HEK293 (cell line): ENCODE measurements around the gene CMPK1.

ENCODE experiments used
- CTCF ChIA-PET: fragments of 350-600 bp; formaldehyde crosslinking; extraction: SDS; loops from one replicate; lab custom pipeline; 2021; ENCODE audit warnings: antibody characterized with exemption; lab: Yijun Ruan, JAX
- POLR2A ChIA-PET: fragments of 300-600 bp; formaldehyde crosslinking; extraction: SDS; loops from one replicate; lab custom pipeline; 2020; ENCODE audit warnings: antibody characterized with exemption, inconsistent platforms; lab: Yijun Ruan, JAX
- H3K27ac ChIP-seq: fragments of 200-500 bp; sonication (Bioruptor generic); 2 replicates; pipeline ENCODE4 v1.5.1; 2014; ENCODE audit warnings: low read depth, low read length, control low read depth, inconsistent platforms; ENCODE audit errors: extremely low read depth
- H3K36me3 ChIP-seq, 2 experiments: fragments of 200-500 bp in 1 of 2; sonication (Bioruptor generic) in 1 of 2; 1 replicate in 1 of 2; 2 replicates in 1 of 2; pipeline ENCODE4 v1.5.1; 2014 to 2017; ENCODE audit warnings: inconsistent platforms in 2 of 2, low read length in 2 of 2; ENCODE audit not compliant: control insufficient read depth in 2 of 2, insufficient read depth in 1 of 2
- H3K4me1 ChIP-seq: fragments of 200-500 bp; sonication (Bioruptor generic); 2 replicates; pipeline ENCODE4 v1.5.1; 2014; ENCODE audit warnings: mild to moderate bottlenecking, low read length, inconsistent platforms; ENCODE audit not compliant: control insufficient read depth, insufficient read depth
- H3K4me3 ChIP-seq: 2 replicates; pipeline ENCODE4 v1.5.1; 2011; ENCODE audit warnings: low read depth, mild to moderate bottlenecking, control low read depth, low read length, moderate library complexity
- H3K9me3 ChIP-seq: fragments of 200-500 bp; sonication (Bioruptor generic); 2 replicates; pipeline ENCODE4 v1.5.1; 2014; ENCODE audit warnings: low read depth, low read length, inconsistent platforms; ENCODE audit not compliant: control insufficient read depth, insufficient read depth
- FEZF1 ChIP-seq: fragments of 450-650 bp; formaldehyde crosslinking; IDR thresholded peaks from 2 replicates; pipeline ENCODE4 v1.5.1; 2016; ENCODE audit warnings: missing biosample characterization, missing genetic modification characterization
- OSR2 ChIP-seq: fragments of 450-650 bp; formaldehyde crosslinking; IDR thresholded peaks from 2 replicates; pipeline ENCODE4 v1.5.1; 2016; ENCODE audit warnings: missing biosample characterization, missing genetic modification characterization
- SCRT2 ChIP-seq: fragments of 450-650 bp; formaldehyde crosslinking; IDR thresholded peaks from 2 replicates; pipeline ENCODE4 v1.5.1; 2016; ENCODE audit warnings: missing biosample characterization, missing genetic modification characterization
- ZNF114 ChIP-seq: fragments of 450-650 bp; formaldehyde crosslinking; IDR thresholded peaks from 2 replicates; pipeline ENCODE4 v1.5.0; 2017; ENCODE audit warnings: missing biosample characterization, missing genetic modification characterization
- ZNF132 ChIP-seq: fragments of 450-650 bp; formaldehyde crosslinking; IDR thresholded peaks from 2 replicates; pipeline ENCODE4 v1.5.1; 2017; ENCODE audit warnings: missing biosample characterization, missing genetic modification characterization, borderline replicate concordance
- ZNF214 ChIP-seq: fragments of 450-650 bp; formaldehyde crosslinking; IDR thresholded peaks from 2 replicates; pipeline ENCODE4 v1.5.1; 2017; ENCODE audit warnings: missing biosample characterization, mild to moderate bottlenecking, missing genetic modification characterization, borderline replicate concordance
- ZNF266 ChIP-seq: fragments of 450-650 bp; formaldehyde crosslinking; IDR thresholded peaks from 2 replicates; pipeline ENCODE4 v1.5.1; 2016; ENCODE audit warnings: missing biosample characterization, missing genetic modification characterization, low read depth
- ZNF324 ChIP-seq: fragments of 450-650 bp; formaldehyde crosslinking; IDR thresholded peaks from 2 replicates; pipeline ENCODE4 v1.5.1; 2016; ENCODE audit warnings: missing biosample characterization, missing genetic modification characterization
- ZNF362 ChIP-seq: fragments of 450-650 bp; formaldehyde crosslinking; IDR thresholded peaks from 2 replicates; pipeline ENCODE4 v1.5.1; 2016; ENCODE audit warnings: missing biosample characterization, missing genetic modification characterization
- ZNF544 ChIP-seq: fragments of 450-650 bp; formaldehyde crosslinking; IDR thresholded peaks from 2 replicates; pipeline ENCODE4 v1.5.0; 2017; ENCODE audit warnings: missing biosample characterization, missing genetic modification characterization
- ZNF623 ChIP-seq: fragments of 450-650 bp; formaldehyde crosslinking; IDR thresholded peaks from 2 replicates; pipeline ENCODE4 v1.5.1; 2016; ENCODE audit warnings: missing biosample characterization, missing genetic modification characterization
- ZNF660 ChIP-seq: fragments of 450-650 bp; IDR thresholded peaks from 2 replicates; pipeline ENCODE4 v1.5.1; 2018; ENCODE audit warnings: missing biosample characterization, mild to moderate bottlenecking, missing genetic modification characterization
- TF ChIP-seq, protein P1 (sequence below): fragments of 450-650 bp; formaldehyde crosslinking; IDR thresholded peaks from 2 replicates; pipeline ENCODE4 v1.5.1; 2016; ENCODE audit warnings: missing biosample characterization, missing genetic modification characterization
- TF ChIP-seq, protein P2 (sequence below): fragments of 450-650 bp; formaldehyde crosslinking; IDR thresholded peaks from 2 replicates; pipeline ENCODE4 v1.5.1; 2017; ENCODE audit warnings: missing biosample characterization, missing genetic modification characterization

Gene CMPK1

DNA sequence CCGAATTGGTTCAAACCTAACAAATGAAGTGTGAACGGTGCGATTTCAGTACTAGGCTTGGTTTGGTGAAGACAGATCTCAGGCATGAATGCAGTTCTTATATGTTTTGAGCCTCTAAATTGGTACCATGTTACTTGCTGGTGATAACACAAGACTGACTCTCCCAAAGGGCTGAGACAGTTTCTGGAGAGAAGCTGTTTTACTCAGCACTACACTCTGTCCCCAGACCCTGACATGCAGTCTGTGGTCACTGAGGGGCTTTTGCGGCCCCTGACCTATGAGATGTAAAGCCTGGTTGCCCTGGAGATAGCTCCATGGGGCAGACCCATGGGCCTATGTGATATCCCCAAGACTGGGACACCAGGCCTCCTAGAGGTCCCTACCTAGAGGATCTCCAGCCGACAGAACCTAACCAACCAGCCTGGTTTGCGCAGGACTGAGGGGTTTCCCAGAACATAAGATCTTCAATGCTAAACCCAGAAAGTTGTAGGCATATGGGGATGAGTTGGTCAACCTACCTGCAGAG is 63.1 kb downstream of the CMPK1 start:
- no peaks in the 10 kb centered on the region for H3K4me1 ChIP-seq
- ChIA-PET CTCF (interaction anchor here (0.9 to 3.1 kb wide), 4 partner anchors 28 to 339 kb away, joined by 3 to 13 read pairs (median 6); no protein-coding TSS in a partner anchor), POLR2A (interaction anchor here (0.6 kb wide), 1 partner anchor 321 kb away, joined by 4 read pairs; no protein-coding TSS in a partner anchor)

GRCh38 chr1:47399138-47399845 is 65.7 kb downstream of the CMPK1 start:
- ChIA-PET CTCF (interaction anchor here (1.1 to 5.3 kb wide), 3 partner anchors 10 to 220 kb away, joined by 3 to 32 read pairs (median 3); no protein-coding TSS in a partner anchor), POLR2A (no interaction called here)
- Histone ChIP-seq H3K27ac (no peak overlapping the region), H3K9me3 (no peaks in the 10 kb centered on the region), H3K36me3 (no peaks in the 10 kb centered on the region), H3K4me1 (no peaks in the 10 kb centered on the region), H3K4me3 (no peak overlapping the region)
- TF ChIP-seq ZNF623 (tag by site-specific recombination) (no peak), SCRT2 (tag by site-specific recombination) (peak; percentile 21; the same call in 1 of the 2 replicates)

More for the DNA sequence above, 63.1 kb downstream of the CMPK1 start:
- Histone ChIP-seq H3K9me3 (no peaks in the 10 kb centered on the region), H3K36me3 (no peaks in the 10 kb centered on the region), H3K27ac (no peak overlapping the region), H3K4me3 (no peak overlapping the region)
- TF ChIP-seq ZNF544 (tag by site-specific recombination) (no peak), ZNF114 (tag by site-specific recombination) (no peak), ZNF324 (tag by site-specific recombination) (no peak), ZNF132 (tag by site-specific recombination) (no peak), ZNF362 (tag by site-specific recombination) (no peak), ZNF266 (tag by site-specific recombination) (no peak), ZNF214 (tag by site-specific recombination) (no peak), ZNF660 (tag by site-specific recombination) (no peak)
- TF ChIP-seq, protein P1, sequence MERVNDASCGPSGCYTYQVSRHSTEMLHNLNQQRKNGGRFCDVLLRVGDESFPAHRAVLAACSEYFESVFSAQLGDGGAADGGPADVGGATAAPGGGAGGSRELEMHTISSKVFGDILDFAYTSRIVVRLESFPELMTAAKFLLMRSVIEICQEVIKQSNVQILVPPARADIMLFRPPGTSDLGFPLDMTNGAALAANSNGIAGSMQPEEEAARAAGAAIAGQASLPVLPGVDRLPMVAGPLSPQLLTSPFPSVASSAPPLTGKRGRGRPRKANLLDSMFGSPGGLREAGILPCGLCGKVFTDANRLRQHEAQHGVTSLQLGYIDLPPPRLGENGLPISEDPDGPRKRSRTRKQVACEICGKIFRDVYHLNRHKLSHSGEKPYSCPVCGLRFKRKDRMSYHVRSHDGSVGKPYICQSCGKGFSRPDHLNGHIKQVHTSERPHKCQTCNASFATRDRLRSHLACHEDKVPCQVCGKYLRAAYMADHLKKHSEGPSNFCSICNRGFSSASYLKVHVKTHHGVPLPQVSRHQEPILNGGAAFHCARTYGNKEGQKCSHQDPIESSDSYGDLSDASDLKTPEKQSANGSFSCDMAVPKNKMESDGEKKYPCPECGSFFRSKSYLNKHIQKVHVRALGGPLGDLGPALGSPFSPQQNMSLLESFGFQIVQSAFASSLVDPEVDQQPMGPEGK (tag by site-specific recombination): no peak

- TF ChIP-seq FEZF1 (tag by site-specific recombination) (0 out of 2 replicates have a peak, but pooled peaks have one; percentile 8), ZNF544 (tag by site-specific recombination) (no peak), OSR2 (tag by site-specific recombination) (peak; percentile 42; the same call in 1 of the 2 replicates)
- TF ChIP-seq, protein P2, sequence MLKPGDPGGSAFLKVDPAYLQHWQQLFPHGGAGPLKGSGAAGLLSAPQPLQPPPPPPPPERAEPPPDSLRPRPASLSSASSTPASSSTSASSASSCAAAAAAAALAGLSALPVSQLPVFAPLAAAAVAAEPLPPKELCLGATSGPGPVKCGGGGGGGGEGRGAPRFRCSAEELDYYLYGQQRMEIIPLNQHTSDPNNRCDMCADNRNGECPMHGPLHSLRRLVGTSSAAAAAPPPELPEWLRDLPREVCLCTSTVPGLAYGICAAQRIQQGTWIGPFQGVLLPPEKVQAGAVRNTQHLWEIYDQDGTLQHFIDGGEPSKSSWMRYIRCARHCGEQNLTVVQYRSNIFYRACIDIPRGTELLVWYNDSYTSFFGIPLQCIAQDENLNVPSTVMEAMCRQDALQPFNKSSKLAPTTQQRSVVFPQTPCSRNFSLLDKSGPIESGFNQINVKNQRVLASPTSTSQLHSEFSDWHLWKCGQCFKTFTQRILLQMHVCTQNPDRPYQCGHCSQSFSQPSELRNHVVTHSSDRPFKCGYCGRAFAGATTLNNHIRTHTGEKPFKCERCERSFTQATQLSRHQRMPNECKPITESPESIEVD: peak; percentile 63
- CTCF ChIA-PET: interaction anchor here (1.1 to 5.3 kb wide), 3 partner anchors 10 to 221 kb away, joined by 3 to 32 read pairs (median 3); no protein-coding TSS in a partner anchor
- POLR2A ChIA-PET: no interaction called here
- no peak overlapping the region for H3K4me3 ChIP-seq
- no peaks in the 10 kb centered on the region for H3K36me3 ChIP-seq
- H3K9me3 ChIP-seq: no peaks in the 10 kb centered on the region
- H3K4me1 ChIP-seq: no peaks in the 10 kb centered on the region
- H3K27ac ChIP-seq: no peak overlapping the region
These were observed 66.2 kb downstream of the CMPK1 start for GRCh38 chr1:47399846-47400155.
